Smooth muscle cell (in vitro differentiated cells): ENCODE data around the gene SBK2. TPM values are rescaled to one million over a fixed set of nuclear protein-coding genes. Genes with fewer than 3 reads are reported as not detected.

Source experiments
- DNase-seq: peaks from one replicate; lab custom pipeline; 2025; ENCODE audit not compliant: unreplicated experiment; lab: John Stamatoyannopoulos, UW
- H2AFZ ChIP-seq: fragments of 200-600 bp; sonication (generic); 2 replicates; pipeline ENCODE4 v1.6.0; 2016; ENCODE audit warnings: antibody characterized with exemption, low read depth, mild to moderate bottlenecking
- H3F3A ChIP-seq: fragments of 200-600 bp; sonication (generic); 2 replicates; pipeline ENCODE4 v1.6.0; 2017; ENCODE audit warnings: antibody characterized with exemption, low read depth
- H3K27ac ChIP-seq: fragments of 200-600 bp; sonication (generic); 2 replicates; pipeline ENCODE4 v1.5.1; 2016; ENCODE audit warnings: low read depth, mild to moderate bottlenecking
- H3K27me3 ChIP-seq: fragments of 200-600 bp; sonication (generic); 2 replicates; pipeline ENCODE4 v1.6.1; 2016; ENCODE audit warnings: low read depth, mild to moderate bottlenecking
- H3K36me3 ChIP-seq: fragments of 200-600 bp; sonication (generic); 2 replicates; pipeline ENCODE4 v1.5.1; 2016; ENCODE audit warnings: low read depth
- H3K4me1 ChIP-seq: fragments of 200-600 bp; sonication (generic); 2 replicates; pipeline ENCODE4 v1.5.1; 2016; ENCODE audit warnings: low read depth
- H3K4me2 ChIP-seq: fragments of 200-600 bp; sonication (generic); 2 replicates; pipeline ENCODE4 v1.6.0; 2016; ENCODE audit warnings: mild to moderate bottlenecking
- H3K4me3 ChIP-seq: fragments of 200-600 bp; sonication (generic); 2 replicates; pipeline ENCODE4 v1.5.1; 2016; ENCODE audit warnings: mild to moderate bottlenecking
- H3K79me2 ChIP-seq: fragments of 200-600 bp; sonication (generic); 2 replicates; pipeline ENCODE4 v1.6.0; 2016; ENCODE audit warnings: low read depth, mild to moderate bottlenecking
- H3K9ac ChIP-seq: fragments of 200-600 bp; sonication (generic); 2 replicates; pipeline ENCODE4 v1.6.0; 2016; ENCODE audit warnings: low read depth
- H3K9me3 ChIP-seq: fragments of 200-600 bp; sonication (generic); replicated peaks from 2 replicates; pipeline ENCODE4 v1.5.1; 2016; ENCODE audit warnings: low read depth
- H4K20me1 ChIP-seq: fragments of 200-600 bp; sonication (generic); 2 replicates; pipeline ENCODE4 v1.6.0; 2016; ENCODE audit warnings: low read depth
- WGBS: methylation state at CpG from one replicate; pipeline ENCODE4 v1.1.7; 2016; ENCODE audit warnings: low lambda C conversion rate; 5-methylcytosine and 5-hydroxymethylcytosine counted together
- polyA plus RNA-seq: library from polyadenylated mRNA; unstranded; fragments of >200 nt; fragmentation: Nextera tagmentation; extraction: Ambion mirVana; gene quantifications from 2 replicates; pipeline ENCODE4 v1.2.1, GENCODE V29; 2016
- total RNA-seq: library from RNA; depleted of rRNA; stranded (reverse); fragments of >200 nt; gene quantifications from 2 replicates; pipeline ENCODE4 v1.2.3, GENCODE V29; 2014
- TF ChIP-seq, protein P1 (sequence below): fragments of 200-600 bp; sonication (generic); IDR thresholded peaks from 2 replicates; pipeline ENCODE4 v1.5.1; 2017; ENCODE audit warnings: borderline replicate concordance, mild to moderate bottlenecking, antibody characterized with exemption; ENCODE audit not compliant: insufficient read depth, poor library complexity, severe bottlenecking

SBK2 gene
- total and polyA plus RNA-seq, 2 experiments from 2014 or later = not detected

DNA sequence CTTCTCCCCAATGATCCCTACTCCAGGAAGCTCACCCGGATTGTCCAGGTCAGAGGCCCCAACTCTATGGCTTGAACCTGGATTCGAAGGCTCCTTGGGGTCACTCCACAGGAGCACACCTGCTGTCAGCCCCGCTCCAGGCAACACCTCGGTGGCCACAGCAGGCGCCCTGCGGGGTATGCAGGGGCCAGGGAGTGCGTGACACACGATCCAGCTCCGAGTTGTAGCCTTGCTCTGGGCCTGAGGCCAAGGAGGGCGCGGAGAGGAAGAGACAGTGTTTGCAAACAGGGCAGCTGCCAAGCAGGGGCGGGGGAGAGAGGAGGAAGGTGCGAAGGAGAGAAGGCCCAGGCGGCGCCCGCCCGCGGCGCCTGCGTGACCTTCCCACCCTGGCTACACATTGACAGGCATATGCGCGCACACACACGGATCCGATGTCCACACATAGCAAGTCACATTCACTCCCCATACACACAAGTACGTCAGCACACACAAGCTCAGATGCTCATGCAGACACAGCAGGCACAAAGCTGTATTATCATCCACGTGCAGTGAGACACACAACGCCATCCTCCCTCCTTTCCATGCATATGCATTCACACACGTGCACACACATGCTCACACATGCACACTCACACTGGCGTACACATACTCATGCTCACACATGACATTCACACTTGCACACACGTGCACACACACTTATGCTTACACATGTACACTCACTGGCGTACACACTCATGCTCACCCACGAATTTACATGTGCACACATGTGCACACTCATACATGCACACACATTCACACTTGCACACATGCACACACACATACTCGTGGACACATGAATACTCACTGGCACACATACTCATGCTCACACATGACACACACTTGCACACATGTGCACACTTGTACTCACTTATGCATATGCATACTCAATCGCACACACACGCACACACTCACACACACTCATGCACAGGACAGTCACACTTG is 10.4 kb downstream of the SBK2 start:
- no peak for DNase-seq

DNA sequence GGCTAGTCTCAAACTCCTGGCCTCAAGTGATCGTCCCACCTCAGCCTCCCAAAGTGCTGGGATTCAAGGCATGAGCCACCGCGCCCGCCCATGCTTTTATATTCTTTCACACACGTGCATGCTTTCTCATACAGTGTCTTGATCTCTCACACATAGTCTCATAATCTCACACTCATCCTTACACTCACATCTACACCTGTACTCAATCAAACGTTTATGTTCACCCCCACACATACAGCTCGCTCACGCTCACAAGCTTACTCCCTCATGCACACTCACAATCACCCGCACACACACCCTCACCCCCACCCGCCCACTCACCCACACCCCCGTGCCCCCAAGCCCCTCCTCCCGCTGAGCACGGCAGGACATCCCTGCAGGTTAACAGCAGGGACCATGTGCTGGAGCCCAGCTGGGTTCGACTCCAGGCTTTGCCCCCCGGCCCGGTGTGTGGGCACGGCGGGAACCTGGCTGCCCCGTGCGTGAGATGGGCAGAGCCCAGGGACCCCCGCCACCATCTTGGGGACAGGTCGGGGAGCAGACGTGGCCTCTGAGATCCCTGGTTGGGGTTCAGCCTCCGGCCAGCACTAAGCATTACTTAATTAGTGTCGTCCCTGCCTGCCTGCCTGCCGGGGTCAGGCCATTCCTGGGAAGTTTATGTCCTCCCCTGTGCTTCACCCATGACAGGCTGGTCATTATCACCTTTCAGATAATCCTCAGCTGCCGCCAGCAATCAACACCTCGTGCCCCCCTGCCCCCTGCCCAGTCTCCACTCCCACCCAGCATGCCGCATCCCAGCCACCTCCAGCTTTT is 11.4 kb downstream of the SBK2 start:
- no peak overlapping the region for H3K27ac ChIP-seq

More for the DNA sequence above, 10.4 kb downstream of the SBK2 start:
- no peak overlapping the region for H3K27ac ChIP-seq
- H3K9ac ChIP-seq = no peak overlapping the region
- TF ChIP-seq, protein P1, sequence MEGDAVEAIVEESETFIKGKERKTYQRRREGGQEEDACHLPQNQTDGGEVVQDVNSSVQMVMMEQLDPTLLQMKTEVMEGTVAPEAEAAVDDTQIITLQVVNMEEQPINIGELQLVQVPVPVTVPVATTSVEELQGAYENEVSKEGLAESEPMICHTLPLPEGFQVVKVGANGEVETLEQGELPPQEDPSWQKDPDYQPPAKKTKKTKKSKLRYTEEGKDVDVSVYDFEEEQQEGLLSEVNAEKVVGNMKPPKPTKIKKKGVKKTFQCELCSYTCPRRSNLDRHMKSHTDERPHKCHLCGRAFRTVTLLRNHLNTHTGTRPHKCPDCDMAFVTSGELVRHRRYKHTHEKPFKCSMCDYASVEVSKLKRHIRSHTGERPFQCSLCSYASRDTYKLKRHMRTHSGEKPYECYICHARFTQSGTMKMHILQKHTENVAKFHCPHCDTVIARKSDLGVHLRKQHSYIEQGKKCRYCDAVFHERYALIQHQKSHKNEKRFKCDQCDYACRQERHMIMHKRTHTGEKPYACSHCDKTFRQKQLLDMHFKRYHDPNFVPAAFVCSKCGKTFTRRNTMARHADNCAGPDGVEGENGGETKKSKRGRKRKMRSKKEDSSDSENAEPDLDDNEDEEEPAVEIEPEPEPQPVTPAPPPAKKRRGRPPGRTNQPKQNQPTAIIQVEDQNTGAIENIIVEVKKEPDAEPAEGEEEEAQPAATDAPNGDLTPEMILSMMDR = no peak
- H3K9me3 ChIP-seq = no peaks in the 10 kb centered on the region
- no peaks in the 10 kb centered on the region for H3F3A ChIP-seq
- no peak overlapping the region for H3K4me2 ChIP-seq
- WGBS = 67% methylated on average over 27 of the region's 35 CpGs
- no peaks in the 10 kb centered on the region for H3K36me3 ChIP-seq
- no peak overlapping the region for H2AFZ ChIP-seq
- no peaks in the 10 kb centered on the region for H3K27me3 ChIP-seq
- H3K79me2 ChIP-seq = no peaks in the 10 kb centered on the region
- H4K20me1 ChIP-seq = no peaks in the 10 kb centered on the region
- H3K4me3 ChIP-seq = no peak overlapping the region
- H3K4me1 ChIP-seq = no peaks in the 10 kb centered on the region

DNA sequence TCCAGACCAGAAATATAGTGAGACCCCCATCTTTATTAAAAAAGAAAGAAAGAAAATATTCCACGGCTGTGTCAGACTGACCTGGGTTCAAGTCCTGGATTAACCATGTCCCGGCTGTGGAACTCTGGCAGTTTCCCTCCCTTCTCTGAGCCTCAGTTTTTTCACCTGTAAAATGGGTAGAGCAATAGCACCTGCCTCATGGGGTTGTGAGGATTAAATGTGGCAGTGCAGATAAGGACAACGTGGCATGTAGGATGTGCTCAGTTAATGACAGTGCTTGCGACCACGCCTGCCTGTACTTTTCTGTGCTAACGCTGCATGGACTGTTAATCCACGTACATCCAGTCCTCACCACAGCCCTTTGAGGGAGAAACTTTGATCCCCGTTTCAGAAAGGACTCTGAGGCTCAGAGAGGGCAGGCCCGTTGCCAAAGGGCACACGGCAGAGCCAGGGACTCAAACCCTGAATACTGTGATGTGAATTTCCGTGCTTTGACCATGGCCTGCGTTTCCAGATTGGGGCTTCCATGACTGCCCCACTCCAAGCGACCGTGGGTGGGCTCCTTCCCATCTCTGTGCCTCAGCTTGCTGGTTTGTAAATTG is 16.1 kb downstream of the SBK2 start:
- Histone ChIP-seq H3F3A (no peaks in the 10 kb centered on the region), H3K27ac (no peak overlapping the region), H3K27me3 (no peaks in the 10 kb centered on the region), H3K79me2 (no peaks in the 10 kb centered on the region), H3K4me1 (no peaks in the 10 kb centered on the region), H2AFZ (no peak overlapping the region), H3K4me2 (no peak overlapping the region), H3K9me3 (no peaks in the 10 kb centered on the region), H3K9ac (no peak overlapping the region), H3K36me3 (no peaks in the 10 kb centered on the region), H3K4me3 (no peak overlapping the region), H4K20me1 (no peaks in the 10 kb centered on the region)
- WGBS = 82% methylated on average over 14 of the region's 14 CpGs
- TF ChIP-seq, protein P1 = no peak
- no peak for DNase-seq

More for the DNA sequence above, 11.4 kb downstream of the SBK2 start:
- H3K4me3 ChIP-seq = no peak overlapping the region
- TF ChIP-seq, protein P1 = no peak
- H3K27me3 ChIP-seq = no peaks in the 10 kb centered on the region
- no peak overlapping the region for H2AFZ ChIP-seq
- no peaks in the 10 kb centered on the region for H3K4me1 ChIP-seq
- WGBS = 66% methylated on average over 28 of the region's 29 CpGs
- H4K20me1 ChIP-seq = no peaks in the 10 kb centered on the region
- no peaks in the 10 kb centered on the region for H3K79me2 ChIP-seq
- H3K4me2 ChIP-seq = no peak overlapping the region
- no peaks in the 10 kb centered on the region for H3K9me3 ChIP-seq
- no peak overlapping the region for H3K9ac ChIP-seq
- DNase-seq = no peak
- no peaks in the 10 kb centered on the region for H3F3A ChIP-seq
- H3K36me3 ChIP-seq = no peaks in the 10 kb centered on the region
